ENCODE results near the gene SEC14L3. TPM values are rescaled to one million over a fixed set of nuclear protein-coding genes. Genes with fewer than 3 reads are reported as not detected.
"Not testable (repeated sequence)": the region's sequence is repeated elsewhere in the genome, so short reads cannot be mapped to it uniquely, and the experiment has no call there.

SEC14L3 gene
- total RNA-seq, 2 experiments from 2014 or later: 0.25 TPM; not detected in 1

DNA sequence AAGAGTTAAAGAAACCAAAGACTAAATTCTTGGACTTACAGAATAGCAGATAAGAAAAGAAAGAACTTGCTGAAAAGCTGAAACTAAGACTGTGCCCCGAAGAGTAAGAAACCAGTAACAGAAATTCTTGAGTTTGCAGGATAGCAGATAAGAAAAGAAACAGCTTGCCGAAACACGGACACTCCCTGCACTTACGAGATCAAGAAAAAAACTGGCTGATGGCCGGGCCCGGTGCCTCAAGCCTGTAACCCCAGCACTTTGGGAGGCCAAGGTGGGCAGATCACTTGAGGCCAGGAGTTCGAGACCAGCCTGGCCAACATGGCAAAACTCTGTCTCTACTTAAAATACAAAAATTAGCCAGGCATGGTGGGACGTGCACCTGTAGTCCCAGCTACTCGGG is 20.3 kb downstream of the SEC14L3 start:
- H3K36me3 Mint-ChIP-seq (ENCODE audit: low read depth); DNase-seq; H3K4me3 Mint-ChIP-seq; H3K27ac Mint-ChIP-seq; CTCF ChIA-PET; POLR2A ChIA-PET; H3K4me1 Mint-ChIP-seq; H3K9me3 Mint-ChIP-seq: not testable (repeated sequence)
- peaks cover 10% of the 10 kb centered on the region for H3K27me3 Mint-ChIP-seq

DNA sequence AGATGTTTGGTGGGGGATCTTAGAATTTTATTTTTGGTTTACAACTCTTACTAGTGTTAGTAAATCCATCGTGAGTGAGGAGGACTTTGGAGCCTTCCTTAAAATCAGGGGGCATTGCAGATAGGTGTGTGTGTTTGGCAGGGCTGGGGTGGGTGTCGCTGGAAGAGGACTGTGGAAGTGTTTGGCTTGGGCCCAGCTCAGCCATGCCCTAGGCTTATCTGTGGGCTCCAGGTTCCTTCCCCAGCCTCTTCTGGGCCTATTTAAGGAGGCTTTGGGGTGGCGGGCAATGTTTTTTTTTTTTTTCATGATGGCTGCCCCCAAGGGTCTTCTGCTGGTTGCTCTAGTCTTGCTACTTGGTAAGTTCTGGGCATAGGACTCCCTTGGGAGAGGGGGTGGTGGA is 24.2 kb downstream of the SEC14L3 start:
- ChIA-PET CTCF (no interaction called here), POLR2A (no interaction called here)
- H3K9me3 Mint-ChIP-seq: no peaks in the 10 kb centered on the region
- peaks cover 24% of the 10 kb centered on the region for H3K27me3 Mint-ChIP-seq
- H3K36me3 Mint-ChIP-seq (ENCODE audit: low read depth): no peaks in the 10 kb centered on the region
- no peak overlapping the region for H3K27ac Mint-ChIP-seq
- DNase-seq: no peak
- peaks cover 15% of the 10 kb centered on the region for H3K4me1 Mint-ChIP-seq
- H3K4me3 Mint-ChIP-seq: no peak overlapping the region

DNA sequence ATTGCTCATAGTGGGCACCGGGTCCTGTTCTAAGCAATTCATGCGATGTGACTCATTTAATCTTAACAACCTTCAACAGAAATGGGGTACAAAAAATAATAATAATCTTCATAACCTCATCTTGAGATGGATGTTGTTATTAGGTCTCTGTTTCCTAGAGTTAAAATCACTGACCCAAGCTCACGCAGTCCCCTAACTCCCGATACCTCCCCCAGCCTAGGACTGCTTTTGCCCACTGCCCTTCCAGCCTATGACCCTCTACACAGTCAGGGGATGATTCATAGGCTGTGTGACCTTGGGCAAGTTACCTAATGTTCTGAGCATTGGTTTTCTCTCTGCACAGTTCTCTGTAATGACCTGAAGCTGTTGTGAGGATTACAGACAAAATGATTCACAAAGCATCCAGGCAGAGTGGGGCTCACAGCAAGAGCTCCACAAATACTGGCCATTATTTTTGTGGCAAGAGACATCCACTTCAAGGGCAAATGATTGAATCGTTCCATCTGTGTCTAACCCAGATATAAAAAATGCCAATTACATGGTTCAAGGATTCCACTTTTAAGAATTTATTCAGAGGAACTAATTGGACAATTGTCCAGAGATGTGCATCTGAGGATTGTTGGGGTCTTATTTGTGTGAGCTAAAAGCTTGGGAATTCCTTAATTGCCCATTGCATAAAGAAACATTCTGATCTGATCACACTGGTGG is 26.2 kb downstream of the SEC14L3 start:
- H3K27me3 Mint-ChIP-seq: peaks cover 28% of the 10 kb centered on the region
- CTCF ChIA-PET: interaction anchor here (0.6 to 3.2 kb wide), 7 partner anchors 11 to 422 kb away, joined by 3 to 12 read pairs (median 5); no protein-coding TSS in a partner anchor

DNA sequence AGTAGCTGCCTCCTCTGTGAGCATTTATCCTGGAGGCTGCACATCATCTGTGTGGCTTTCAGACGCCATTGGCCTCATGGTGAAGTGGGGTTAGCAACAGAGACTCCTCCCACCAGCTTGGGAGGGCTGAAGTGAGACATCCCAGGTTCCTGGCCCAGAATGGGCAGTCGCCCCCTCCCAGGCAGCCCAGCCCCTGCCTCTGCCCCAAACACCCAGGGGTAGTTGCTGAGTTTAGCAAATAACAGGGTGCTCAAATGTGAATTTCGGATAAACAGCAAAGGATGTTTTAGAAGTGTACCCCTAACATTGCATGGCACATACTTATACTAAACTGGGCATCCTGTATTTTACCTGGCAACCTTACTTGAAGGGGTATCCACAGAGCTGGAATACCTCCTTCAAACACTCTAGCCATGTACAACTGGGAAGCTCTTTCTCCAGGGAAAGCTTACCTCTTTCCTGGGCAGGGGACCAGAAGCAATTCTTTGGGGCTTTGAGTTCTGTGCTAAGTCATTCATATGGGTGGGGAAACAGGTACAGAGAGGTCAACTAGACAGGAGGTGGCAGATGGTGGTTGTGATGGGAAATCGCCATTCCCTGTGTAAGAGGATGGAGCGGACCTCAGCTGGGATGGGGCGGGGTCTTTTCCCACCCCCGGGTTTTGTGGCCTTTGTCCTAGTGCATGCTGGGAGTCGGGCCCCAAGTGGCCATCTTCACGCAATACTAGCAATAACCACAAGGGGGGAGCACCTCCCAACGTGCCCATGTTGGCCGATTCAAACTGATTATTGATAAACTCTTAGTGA is 27.0 kb downstream of the SEC14L3 start:
- CTCF ChIA-PET: interaction anchor here (1.0 to 3.2 kb wide), 6 partner anchors 12 to 161 kb away, joined by 3 to 12 read pairs (median 8); no protein-coding TSS in a partner anchor
- no peak overlapping the region for H3K4me3 Mint-ChIP-seq
- H3K27me3 Mint-ChIP-seq: peaks cover 31% of the 10 kb centered on the region
- peaks cover 6% of the 10 kb centered on the region for H3K36me3 Mint-ChIP-seq (ENCODE audit: low read depth)
- peak; percentile 69 for DNase-seq
- H3K27ac Mint-ChIP-seq: no peak overlapping the region
- POLR2A ChIA-PET: interaction anchor here (0.9 to 2.3 kb wide), 3 partner anchors 8 to 48 kb away, joined by 3 to 5 read pairs (median 3); partner anchors contain the start of gene SEC14L2
- peaks cover 34% of the 10 kb centered on the region for H3K4me1 Mint-ChIP-seq
- no peaks in the 10 kb centered on the region for H3K9me3 Mint-ChIP-seq

More for the DNA sequence above, 26.2 kb downstream of the SEC14L3 start:
- Mint-ChIP-seq H3K4me1 (peaks cover 31% of the 10 kb centered on the region), H3K4me3 (no peak overlapping the region), H3K27ac (no peak overlapping the region), H3K36me3 (ENCODE audit: low read depth) (peaks cover 6% of the 10 kb centered on the region), H3K9me3 (no peaks in the 10 kb centered on the region)
- POLR2A ChIA-PET: interaction anchor here (0.9 to 2.3 kb wide), 2 partner anchors 9 to 48 kb away, joined by 3 to 5 read pairs; partner anchors contain the start of gene SEC14L2
- no peak for DNase-seq

GRCh38 chr22:30441088-30441487 is 30.7 kb downstream of the SEC14L3 start:
- H3K4me3 Mint-ChIP-seq: no peak overlapping the region
- ChIA-PET CTCF (interaction anchor here (1.5 to 3.0 kb wide), 3 partner anchors 15 to 153 kb away, joined by 3 to 8 read pairs (median 5); no protein-coding TSS in a partner anchor), POLR2A (no interaction called here)
- peaks cover 6% of the 10 kb centered on the region for H3K36me3 Mint-ChIP-seq (ENCODE audit: low read depth)
- H3K4me1 Mint-ChIP-seq: peaks cover 35% of the 10 kb centered on the region
- peaks cover 2% of the 10 kb centered on the region for H3K9me3 Mint-ChIP-seq
- peaks cover 40% of the 10 kb centered on the region for H3K27me3 Mint-ChIP-seq
- no peak for DNase-seq
- no peak overlapping the region for H3K27ac Mint-ChIP-seq

DNA sequence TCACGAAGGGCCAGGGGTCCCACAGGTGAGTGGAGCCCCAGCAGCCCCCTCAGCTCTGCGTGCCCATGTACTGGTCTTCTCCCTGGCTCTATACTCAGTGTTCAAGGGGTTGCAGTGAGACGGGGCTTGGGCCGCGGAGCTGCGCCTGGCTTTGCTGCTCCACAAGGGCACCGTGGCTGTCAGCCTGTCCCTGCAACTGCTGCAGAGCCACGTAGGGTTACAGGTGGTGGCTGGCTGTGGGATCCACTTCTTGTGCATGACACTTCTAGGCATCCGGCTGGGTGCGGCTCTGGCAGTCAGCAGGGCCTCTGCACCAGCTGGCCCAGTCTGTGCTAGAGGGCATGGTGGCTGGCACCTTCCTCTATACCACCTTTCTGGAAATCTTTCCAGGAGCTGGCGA is 32.0 kb downstream of the SEC14L3 start:
- peaks cover 35% of the 10 kb centered on the region for H3K27me3 Mint-ChIP-seq
- peaks cover 44% of the 10 kb centered on the region for H3K4me1 Mint-ChIP-seq
- DNase-seq: no peak
- peaks cover 10% of the 10 kb centered on the region for H3K9me3 Mint-ChIP-seq
- H3K4me3 Mint-ChIP-seq: no peak overlapping the region
- ChIA-PET POLR2A (no interaction called here), CTCF (interaction anchor here (3.0 to 7.5 kb wide), 2 partner anchors 13 to 16 kb away, joined by 8 to 69 read pairs; partner anchors contain the start of gene MTFP1)
- peaks cover 16% of the 10 kb centered on the region for H3K36me3 Mint-ChIP-seq (ENCODE audit: low read depth)
- H3K27ac Mint-ChIP-seq: no peak overlapping the region

DNA sequence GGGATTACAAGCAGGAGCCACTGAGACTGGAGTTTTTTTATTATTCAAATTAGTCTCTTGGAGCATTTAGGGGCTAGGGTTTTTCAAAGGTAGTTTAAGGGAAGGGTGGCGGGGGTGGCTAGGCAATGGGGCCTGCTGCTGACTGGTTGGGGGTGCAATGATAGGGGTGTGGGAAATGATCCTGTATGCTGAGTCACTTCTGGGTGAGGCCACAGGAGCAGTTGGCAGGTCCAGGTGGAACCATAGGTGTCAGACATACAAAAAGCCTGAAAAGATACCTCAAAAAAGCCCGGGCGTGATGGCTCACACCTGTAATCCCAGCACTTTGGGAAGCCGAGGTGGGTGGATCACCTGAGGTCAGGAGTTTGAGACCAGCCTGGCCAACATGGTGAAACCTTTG is 32.6 kb downstream of the SEC14L3 start:
- peaks cover 35% of the 10 kb centered on the region for H3K27me3 Mint-ChIP-seq
- H3K4me1 Mint-ChIP-seq: peaks cover 48% of the 10 kb centered on the region
- no peak for DNase-seq
- H3K9me3 Mint-ChIP-seq: peaks cover 12% of the 10 kb centered on the region
- no peak overlapping the region for H3K4me3 Mint-ChIP-seq
- POLR2A ChIA-PET: interaction anchor here (0.6 to 7.2 kb wide), 2 partner anchors 14 to 708 kb away, joined by 3 to 80 read pairs; partner anchors contain the start of gene MTFP1
- peaks cover 21% of the 10 kb centered on the region for H3K36me3 Mint-ChIP-seq (ENCODE audit: low read depth)
- no peak overlapping the region for H3K27ac Mint-ChIP-seq
- CTCF ChIA-PET: interaction anchor here (7.5 kb wide), 1 partner anchor 15 kb away, joined by 69 read pairs; the partner anchor contains the start of gene MTFP1

- H3K36me3 Mint-ChIP-seq (ENCODE audit: low read depth): peaks cover 23% of the 10 kb centered on the region
Observed at GRCh38 chr22:30438559-30438958, 33.3 kb downstream of the SEC14L3 start.

DNA sequence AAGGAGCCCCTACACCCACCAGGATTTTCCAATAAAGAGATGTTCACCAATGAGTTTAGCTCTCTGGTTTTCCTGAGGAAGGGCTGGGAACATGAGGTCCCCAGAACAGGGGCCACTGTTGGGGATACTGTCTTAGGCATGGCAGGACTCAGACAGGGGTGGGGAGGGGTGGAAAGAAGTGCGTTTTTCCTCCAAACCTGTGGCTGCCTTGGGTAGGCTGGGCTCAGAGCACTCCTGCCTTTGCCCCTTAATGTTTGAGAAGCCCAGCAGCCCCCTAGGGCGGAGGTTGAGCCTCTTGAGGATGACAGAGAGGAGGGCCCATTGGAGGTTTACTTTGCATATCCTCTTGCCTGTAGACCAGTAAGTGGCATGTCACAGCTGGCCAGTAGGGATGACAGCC is 35.6 kb downstream of the SEC14L3 start:
- Mint-ChIP-seq H3K36me3 (ENCODE audit: low read depth) (peaks cover 19% of the 10 kb centered on the region), H3K27ac (peak overlapping the region; percentile 88), H3K9me3 (peaks cover 12% of the 10 kb centered on the region), H3K4me3 (peak overlapping the region; percentile 56), H3K4me1 (peaks cover 28% of the 10 kb centered on the region), H3K27me3 (peaks cover 23% of the 10 kb centered on the region)
- CTCF ChIA-PET: interaction anchor here (1.4 to 7.5 kb wide), 2 partner anchors 12 to 149 kb away, joined by 3 to 69 read pairs; partner anchors contain the start of gene MTFP1
- POLR2A ChIA-PET: interaction anchor here (1.0 to 7.2 kb wide), 5 partner anchors 9 to 240 kb away, joined by 3 to 80 read pairs (median 3); partner anchors contain the start of gene MTFP1
- DNase-seq: no peak

More at GRCh38 chr22:30438559-30438958, 33.3 kb downstream of the SEC14L3 start:
- Mint-ChIP-seq H3K27me3 (peaks cover 35% of the 10 kb centered on the region), H3K4me1 (peaks cover 48% of the 10 kb centered on the region), H3K9me3 (peaks cover 12% of the 10 kb centered on the region), H3K27ac (no peak overlapping the region), H3K4me3 (no peak overlapping the region)
- CTCF ChIA-PET: interaction anchor here (1.1 to 7.5 kb wide), 2 partner anchors 14 to 48 kb away, joined by 3 to 69 read pairs; partner anchors contain the start of gene MTFP1
- POLR2A ChIA-PET: interaction anchor here (7.2 kb wide), 1 partner anchor 14 kb away, joined by 80 read pairs; the partner anchor contains the start of gene MTFP1
- no peak for DNase-seq

DNA sequence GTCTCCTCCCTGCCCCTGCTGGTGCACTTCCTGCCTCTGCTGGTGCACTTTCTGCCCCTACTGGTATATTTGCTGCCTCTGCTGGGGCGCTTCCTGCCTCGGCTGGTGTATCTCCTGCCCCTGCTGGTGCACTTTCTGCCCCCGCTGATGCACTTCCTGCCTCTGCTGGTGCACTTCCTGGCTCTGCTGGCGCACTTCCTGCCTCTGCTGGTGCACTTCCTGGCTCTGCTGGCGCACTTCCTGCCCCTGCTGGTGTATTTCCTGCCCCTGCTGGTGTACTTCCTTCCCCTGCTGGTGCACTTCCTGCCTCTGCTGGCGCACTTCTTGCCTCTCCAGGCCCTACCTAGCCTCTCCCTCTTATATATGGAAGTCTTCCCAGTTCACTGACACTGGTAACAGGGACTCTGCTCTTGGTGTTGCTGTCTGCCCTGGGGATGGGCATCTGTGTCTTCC is 36.1 kb downstream of the SEC14L3 start:
- Mint-ChIP-seq H3K27ac (peak overlapping the region; percentile 88), H3K9me3 (peaks cover 12% of the 10 kb centered on the region), H3K36me3 (ENCODE audit: low read depth) (peaks cover 17% of the 10 kb centered on the region), H3K27me3 (peaks cover 19% of the 10 kb centered on the region), H3K4me3 (peak overlapping the region; percentile 56), H3K4me1 (peaks cover 24% of the 10 kb centered on the region)
- DNase-seq: peak; percentile 82
- ChIA-PET POLR2A (interaction anchor here (1.0 to 7.2 kb wide), 4 partner anchors 9 to 240 kb away, joined by 3 to 80 read pairs (median 4); partner anchors contain the start of gene MTFP1), CTCF (interaction anchor here (7.5 kb wide), 1 partner anchor 12 kb away, joined by 69 read pairs; the partner anchor contains the start of gene MTFP1)

GRCh38 chr22:30434843-30435242 is 37.0 kb downstream of the SEC14L3 start:
- CTCF ChIA-PET: interaction anchor here (0.9 to 7.5 kb wide), 2 partner anchors 11 to 49 kb away, joined by 4 to 69 read pairs; partner anchors contain the start of gene MTFP1
- no peak for DNase-seq

GRCh38 chr22:30433773-30434172 is 38.0 kb downstream of the SEC14L3 start:
- CTCF ChIA-PET: interaction anchor here (7.5 kb wide), 1 partner anchor 10 kb away, joined by 69 read pairs; the partner anchor contains the start of gene MTFP1
- peaks cover 9% of the 10 kb centered on the region for H3K27me3 Mint-ChIP-seq
- H3K27ac Mint-ChIP-seq: no peak overlapping the region
- no peak overlapping the region for H3K4me3 Mint-ChIP-seq
- peaks cover 12% of the 10 kb centered on the region for H3K9me3 Mint-ChIP-seq
- peaks cover 23% of the 10 kb centered on the region for H3K4me1 Mint-ChIP-seq
- no peak for DNase-seq
- POLR2A ChIA-PET: interaction anchor here (7.2 kb wide), 1 partner anchor 9 kb away, joined by 80 read pairs; the partner anchor contains the start of gene MTFP1
- H3K36me3 Mint-ChIP-seq (ENCODE audit: low read depth): peaks cover 23% of the 10 kb centered on the region

More at GRCh38 chr22:30434843-30435242, 37.0 kb downstream of the SEC14L3 start:
- Mint-ChIP-seq H3K36me3 (ENCODE audit: low read depth) (peaks cover 22% of the 10 kb centered on the region), H3K9me3 (peaks cover 12% of the 10 kb centered on the region), H3K27ac (peak overlapping the region; percentile 88), H3K27me3 (peaks cover 14% of the 10 kb centered on the region), H3K4me3 (peak overlapping the region; percentile 56), H3K4me1 (peaks cover 23% of the 10 kb centered on the region)
- POLR2A ChIA-PET: interaction anchor here (7.2 kb wide), 1 partner anchor 10 kb away, joined by 80 read pairs; the partner anchor contains the start of gene MTFP1

Data from activated CD4-positive, alpha-beta memory T cell treated with anti-CD3 and anti-CD28 coated beads, Interleukin-2, amount 10 ng/mL, durations not matched to agents 7 days and 5 days (primary cell).